Neural cell (in vitro differentiated cells): Measurements from ENCODE around the gene CFAP99. TPM values are rescaled to one million over a fixed set of nuclear protein-coding genes. Genes with fewer than 3 reads are reported as not detected.

Source experiments
- H2AFZ ChIP-seq: fragments of 200-600, 300-800 bp; sonication (generic), shearing (Covaris generic); 2 replicates; pipeline ENCODE4 v1.6.0; 2014; ENCODE audit warnings: low read depth, mild to moderate bottlenecking, antibody characterized with exemption, low read length, moderate library complexity
- H3F3A ChIP-seq: fragments of 200-600 bp; shearing (Covaris generic); 2 replicates; pipeline ENCODE4 v1.6.1; 2016; ENCODE audit warnings: mild to moderate bottlenecking, moderate library complexity, mixed read lengths, antibody characterized with exemption, low read length; ENCODE audit not compliant: insufficient read depth, poor library complexity, severe bottlenecking
- H3K27ac ChIP-seq: fragments of 200-600, 300-800 bp; sonication (generic), shearing (Covaris generic); 2 replicates; pipeline ENCODE4 v1.5.1; 2014; ENCODE audit warnings: mild to moderate bottlenecking, low read length, moderate library complexity
- H3K27me3 ChIP-seq: fragments of 300-800, 200-600 bp; sonication (generic), shearing (Covaris generic); 2 replicates; pipeline ENCODE4 v1.6.0; 2014; ENCODE audit warnings: mild to moderate bottlenecking, low read depth, low read length, moderate library complexity; ENCODE audit not compliant: insufficient read depth
- H3K36me3 ChIP-seq: fragments of 300-800, 200-600 bp; sonication (generic), shearing (Covaris generic); 2 replicates; pipeline ENCODE4 v1.5.1; 2014; ENCODE audit warnings: mild to moderate bottlenecking, antibody characterized with exemption, low read length, moderate library complexity; ENCODE audit not compliant: insufficient read depth
- H3K4me2 ChIP-seq: fragments of 300-800, 200-600 bp; sonication (generic), shearing (Covaris generic); 2 replicates; pipeline ENCODE4 v1.6.0; 2014; ENCODE audit warnings: mild to moderate bottlenecking, low read length
- H3K4me3 ChIP-seq: fragments of 300-800, 200-600 bp; sonication (generic), shearing (Covaris generic); 2 replicates; pipeline ENCODE4 v1.5.1; 2014; ENCODE audit warnings: mild to moderate bottlenecking, low read length, moderate library complexity
- H3K79me2 ChIP-seq: fragments of 200-600 bp; shearing (Covaris generic); replicated peaks from 2 replicates; pipeline ENCODE4 v1.6.0; 2014; ENCODE audit warnings: mild to moderate bottlenecking, low read length, moderate library complexity; ENCODE audit not compliant: insufficient read depth
- H3K9ac ChIP-seq: fragments of 300-800, 200-600 bp; sonication (generic), shearing (Covaris generic); 2 replicates; pipeline ENCODE4 v1.6.1; 2016; ENCODE audit warnings: mild to moderate bottlenecking, low read length, mixed read lengths
- H3K9me2 ChIP-seq: fragments of 200-600 bp; shearing (Covaris generic); 2 replicates; pipeline ENCODE4 v1.6.1; 2016; ENCODE audit warnings: mild to moderate bottlenecking, low read length, mixed read lengths; ENCODE audit not compliant: insufficient read depth
- H3K9me3 ChIP-seq: fragments of 200-600, 300-800 bp; sonication (generic), shearing (Covaris generic); 2 replicates; pipeline ENCODE4 v1.6.1; 2016; ENCODE audit warnings: mild to moderate bottlenecking, mixed run types, low read length, moderate library complexity, mixed read lengths
- H4K20me1 ChIP-seq: fragments of 200-600 bp; shearing (Covaris generic); 2 replicates; pipeline ENCODE4 v1.6.1; 2016; ENCODE audit warnings: mild to moderate bottlenecking, mixed run types; ENCODE audit not compliant: insufficient read depth
- EP300 ChIP-seq: fragments of 450-650 bp; conservative IDR thresholded peaks from 2 replicates; pipeline ENCODE4 v1.6.1; 2014; ENCODE audit warnings: antibody characterized with exemption, mild to moderate bottlenecking, moderate library complexity; ENCODE audit not compliant: poor library complexity, severe bottlenecking
- EZH2 ChIP-seq: fragments of 200-600, 300-800 bp; shearing (Covaris generic), sonication (generic); IDR thresholded peaks from 2 replicates; pipeline ENCODE4 v1.6.1; 2014; ENCODE audit warnings: antibody characterized with exemption, low read length, borderline replicate concordance, mild to moderate bottlenecking; ENCODE audit not compliant: insufficient read depth, poor library complexity, severe bottlenecking
- MXI1 ChIP-seq: fragments of 450-650 bp; conservative IDR thresholded peaks from 2 replicates; pipeline ENCODE4 v1.6.1; 2014; ENCODE audit warnings: antibody characterized with exemption, mild to moderate bottlenecking; ENCODE audit not compliant: poor library complexity, severe bottlenecking
- POLR2AphosphoS5 ChIP-seq: IDR thresholded peaks from 2 replicates; pipeline ENCODE4 v1.6.1; 2012
- RAD21 ChIP-seq: fragments of 450-650 bp; conservative IDR thresholded peaks from 2 replicates; pipeline ENCODE4 v1.6.1; 2014; ENCODE audit warnings: antibody characterized with exemption, mild to moderate bottlenecking, moderate library complexity
- SMC3 ChIP-seq: fragments of 450-650 bp; conservative IDR thresholded peaks from 2 replicates; pipeline ENCODE4 v1.6.1; 2014; ENCODE audit warnings: antibody characterized with exemption, mild to moderate bottlenecking, moderate library complexity; ENCODE audit not compliant: poor library complexity
- TAF1 ChIP-seq: IDR thresholded peaks from 2 replicates; pipeline ENCODE4 v1.6.1; 2012; ENCODE audit warnings: low read depth
- polyA plus RNA-seq: library from polyadenylated mRNA; depleted of rRNA; stranded (reverse); fragments of >200 nt; gene quantifications from 2 replicates; pipeline ENCODE4 v1.2.3, GENCODE V29; 2014
- TF ChIP-seq, protein P1 (sequence below): fragments of 450-650 bp; IDR thresholded peaks from 2 replicates; pipeline ENCODE4 v1.5.1; 2014; ENCODE audit warnings: antibody characterized with exemption, mild to moderate bottlenecking, moderate library complexity; ENCODE audit not compliant: poor library complexity, severe bottlenecking
- TF ChIP-seq, protein P2 (sequence below): IDR thresholded peaks from 2 replicates; pipeline ENCODE4 v1.6.1; 2012; ENCODE audit warnings: borderline replicate concordance

The CFAP99 gene
- polyA plus RNA-seq, 1 donor from 2014 or later: not detected

DNA sequence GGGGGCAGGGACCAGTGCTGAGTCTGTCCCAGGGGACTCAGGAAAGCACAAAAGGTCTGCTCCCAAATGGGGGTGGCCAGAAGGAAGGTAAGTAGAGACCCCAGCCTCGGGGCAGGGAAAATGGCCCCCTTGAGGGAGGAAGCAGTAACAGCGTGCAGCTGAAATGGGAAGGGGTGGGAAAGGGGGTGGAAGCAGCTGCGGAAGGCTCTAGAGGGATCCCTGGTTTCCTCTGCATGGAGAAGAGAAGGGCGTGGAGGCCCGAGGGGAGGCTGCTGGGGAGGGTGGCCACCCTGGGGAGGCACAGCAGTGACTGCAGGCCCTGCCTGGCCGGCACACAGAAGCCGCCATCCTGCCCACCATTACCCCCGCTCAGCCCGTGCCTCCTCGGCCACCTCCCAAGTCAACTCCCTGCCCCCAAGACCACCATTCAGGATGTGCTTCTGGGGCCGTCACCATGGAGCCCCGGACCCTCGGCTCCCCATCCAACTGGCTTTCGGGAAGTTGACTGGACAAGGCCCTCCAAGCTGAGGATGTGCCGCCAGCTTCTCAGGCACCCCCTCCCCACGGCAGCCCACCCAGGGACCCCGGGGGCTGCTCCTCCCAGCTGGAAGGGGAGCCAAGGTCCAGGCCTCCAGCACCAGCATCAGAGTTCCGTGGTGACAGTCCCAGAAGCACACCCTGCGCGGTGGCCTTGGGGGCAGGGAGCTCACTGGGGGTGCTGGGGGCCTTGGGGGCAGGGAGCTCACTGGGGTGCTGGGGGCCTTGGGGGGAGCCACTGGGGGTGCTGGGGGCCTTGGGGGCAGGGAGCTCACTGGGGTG, 23.6 kb downstream of the CFAP99 start:
- no peaks in the 10 kb centered on the region for H3K36me3 ChIP-seq
- no peak overlapping the region for H3K9ac ChIP-seq
- TF ChIP-seq POLR2AphosphoS5 (no peak), EP300 (no peak), RAD21 (no peak), TAF1 (no peak), SMC3 (no peak), EZH2 (no peak), MXI1 (no peak)
- TF ChIP-seq, protein P1, sequence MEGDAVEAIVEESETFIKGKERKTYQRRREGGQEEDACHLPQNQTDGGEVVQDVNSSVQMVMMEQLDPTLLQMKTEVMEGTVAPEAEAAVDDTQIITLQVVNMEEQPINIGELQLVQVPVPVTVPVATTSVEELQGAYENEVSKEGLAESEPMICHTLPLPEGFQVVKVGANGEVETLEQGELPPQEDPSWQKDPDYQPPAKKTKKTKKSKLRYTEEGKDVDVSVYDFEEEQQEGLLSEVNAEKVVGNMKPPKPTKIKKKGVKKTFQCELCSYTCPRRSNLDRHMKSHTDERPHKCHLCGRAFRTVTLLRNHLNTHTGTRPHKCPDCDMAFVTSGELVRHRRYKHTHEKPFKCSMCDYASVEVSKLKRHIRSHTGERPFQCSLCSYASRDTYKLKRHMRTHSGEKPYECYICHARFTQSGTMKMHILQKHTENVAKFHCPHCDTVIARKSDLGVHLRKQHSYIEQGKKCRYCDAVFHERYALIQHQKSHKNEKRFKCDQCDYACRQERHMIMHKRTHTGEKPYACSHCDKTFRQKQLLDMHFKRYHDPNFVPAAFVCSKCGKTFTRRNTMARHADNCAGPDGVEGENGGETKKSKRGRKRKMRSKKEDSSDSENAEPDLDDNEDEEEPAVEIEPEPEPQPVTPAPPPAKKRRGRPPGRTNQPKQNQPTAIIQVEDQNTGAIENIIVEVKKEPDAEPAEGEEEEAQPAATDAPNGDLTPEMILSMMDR: no peak
- TF ChIP-seq, protein P2, sequence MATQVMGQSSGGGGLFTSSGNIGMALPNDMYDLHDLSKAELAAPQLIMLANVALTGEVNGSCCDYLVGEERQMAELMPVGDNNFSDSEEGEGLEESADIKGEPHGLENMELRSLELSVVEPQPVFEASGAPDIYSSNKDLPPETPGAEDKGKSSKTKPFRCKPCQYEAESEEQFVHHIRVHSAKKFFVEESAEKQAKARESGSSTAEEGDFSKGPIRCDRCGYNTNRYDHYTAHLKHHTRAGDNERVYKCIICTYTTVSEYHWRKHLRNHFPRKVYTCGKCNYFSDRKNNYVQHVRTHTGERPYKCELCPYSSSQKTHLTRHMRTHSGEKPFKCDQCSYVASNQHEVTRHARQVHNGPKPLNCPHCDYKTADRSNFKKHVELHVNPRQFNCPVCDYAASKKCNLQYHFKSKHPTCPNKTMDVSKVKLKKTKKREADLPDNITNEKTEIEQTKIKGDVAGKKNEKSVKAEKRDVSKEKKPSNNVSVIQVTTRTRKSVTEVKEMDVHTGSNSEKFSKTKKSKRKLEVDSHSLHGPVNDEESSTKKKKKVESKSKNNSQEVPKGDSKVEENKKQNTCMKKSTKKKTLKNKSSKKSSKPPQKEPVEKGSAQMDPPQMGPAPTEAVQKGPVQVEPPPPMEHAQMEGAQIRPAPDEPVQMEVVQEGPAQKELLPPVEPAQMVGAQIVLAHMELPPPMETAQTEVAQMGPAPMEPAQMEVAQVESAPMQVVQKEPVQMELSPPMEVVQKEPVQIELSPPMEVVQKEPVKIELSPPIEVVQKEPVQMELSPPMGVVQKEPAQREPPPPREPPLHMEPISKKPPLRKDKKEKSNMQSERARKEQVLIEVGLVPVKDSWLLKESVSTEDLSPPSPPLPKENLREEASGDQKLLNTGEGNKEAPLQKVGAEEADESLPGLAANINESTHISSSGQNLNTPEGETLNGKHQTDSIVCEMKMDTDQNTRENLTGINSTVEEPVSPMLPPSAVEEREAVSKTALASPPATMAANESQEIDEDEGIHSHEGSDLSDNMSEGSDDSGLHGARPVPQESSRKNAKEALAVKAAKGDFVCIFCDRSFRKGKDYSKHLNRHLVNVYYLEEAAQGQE: no peak
- H3K27ac ChIP-seq: no peak overlapping the region
- H2AFZ ChIP-seq: no peak overlapping the region
- no peak overlapping the region for H3K4me3 ChIP-seq
- no peaks in the 10 kb centered on the region for H3K79me2 ChIP-seq
- H4K20me1 ChIP-seq: no peaks in the 10 kb centered on the region
- H3K9me3 ChIP-seq: no peaks in the 10 kb centered on the region
- no peaks in the 10 kb centered on the region for H3K27me3 ChIP-seq
- no peaks in the 10 kb centered on the region for H3K9me2 ChIP-seq
- no peaks in the 10 kb centered on the region for H3F3A ChIP-seq
- H3K4me2 ChIP-seq: no peak overlapping the region

DNA sequence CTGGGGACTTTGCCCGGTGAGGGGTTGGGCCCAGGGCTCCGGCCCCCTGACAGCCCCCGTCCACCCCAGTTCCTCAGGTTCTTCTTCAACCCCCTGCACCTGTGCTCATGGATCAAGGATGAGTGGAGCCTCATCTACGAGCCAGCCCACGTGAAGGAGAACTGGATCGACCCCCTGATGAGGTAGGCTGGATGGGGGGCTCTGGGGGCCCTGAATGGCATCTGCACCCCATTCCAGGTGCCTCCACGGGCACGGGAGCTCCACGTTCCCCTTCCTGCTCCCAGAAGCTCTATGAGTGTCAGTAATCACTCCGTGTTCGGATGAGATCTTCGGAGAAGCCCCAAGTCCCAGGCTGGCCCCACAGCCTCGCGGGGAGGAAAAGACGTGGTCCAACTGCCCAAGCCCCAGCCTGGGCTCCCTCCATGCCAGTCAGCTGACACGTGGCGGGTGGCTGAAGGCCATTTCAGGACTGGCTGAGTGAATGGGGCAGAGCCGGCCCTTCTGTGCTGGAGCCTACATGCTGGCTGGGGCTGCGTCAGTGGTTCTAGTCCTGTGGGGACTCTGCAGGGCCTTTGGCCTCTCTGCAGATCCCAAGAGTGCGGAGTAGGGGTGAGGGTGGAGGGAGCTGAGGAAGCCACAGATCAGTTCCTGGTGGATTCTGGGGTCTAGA, 24.4 kb downstream of the CFAP99 start:
- H3K4me3 ChIP-seq: no peak overlapping the region
- no peaks in the 10 kb centered on the region for H3F3A ChIP-seq
- H3K36me3 ChIP-seq: no peaks in the 10 kb centered on the region
- H2AFZ ChIP-seq: no peak overlapping the region
- H3K9me2 ChIP-seq: no peaks in the 10 kb centered on the region
- no peaks in the 10 kb centered on the region for H3K27me3 ChIP-seq
- no peaks in the 10 kb centered on the region for H3K79me2 ChIP-seq
- H3K9me3 ChIP-seq: no peaks in the 10 kb centered on the region
- no peak overlapping the region for H3K4me2 ChIP-seq
- no peak overlapping the region for H3K9ac ChIP-seq
- H3K27ac ChIP-seq: no peak overlapping the region
- TF ChIP-seq EP300 (no peak), TAF1 (no peak), EZH2 (no peak), RAD21 (no peak), MXI1 (no peak), POLR2AphosphoS5 (no peak), SMC3 (no peak)
- TF ChIP-seq, protein P1: no peak
- TF ChIP-seq, protein P2: no peak
- H4K20me1 ChIP-seq: no peaks in the 10 kb centered on the region
